ENCODE results near the gene TFF3.

DNA sequence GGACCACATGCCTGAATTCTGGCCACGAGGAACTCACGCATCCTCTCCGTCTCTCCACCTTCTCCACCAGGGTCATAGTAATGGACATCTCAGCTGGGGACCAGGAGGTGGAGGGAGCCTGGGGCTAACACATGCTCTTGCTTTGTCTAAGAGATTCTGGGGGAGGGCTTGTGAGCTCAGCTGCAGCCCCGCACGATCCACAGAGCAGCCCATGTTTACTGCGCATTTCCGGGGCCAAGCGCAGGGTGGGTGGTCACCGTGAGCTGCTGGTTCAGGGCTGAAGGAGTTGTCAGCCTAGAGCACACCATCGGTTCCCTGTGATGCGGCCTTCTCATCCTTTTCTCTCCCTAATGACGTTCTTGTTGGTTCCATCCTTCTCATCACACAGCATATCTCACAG lies 43.1 kb upstream of the TFF3 start:
- TF ChIP-seq, protein P1, sequence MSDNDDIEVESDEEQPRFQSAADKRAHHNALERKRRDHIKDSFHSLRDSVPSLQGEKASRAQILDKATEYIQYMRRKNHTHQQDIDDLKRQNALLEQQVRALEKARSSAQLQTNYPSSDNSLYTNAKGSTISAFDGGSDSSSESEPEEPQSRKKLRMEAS (IDR thresholded peaks at IDR 0.05; ENCODE audit: low read depth, low read length), result no peak
- TF ChIP-seq, protein P2, sequence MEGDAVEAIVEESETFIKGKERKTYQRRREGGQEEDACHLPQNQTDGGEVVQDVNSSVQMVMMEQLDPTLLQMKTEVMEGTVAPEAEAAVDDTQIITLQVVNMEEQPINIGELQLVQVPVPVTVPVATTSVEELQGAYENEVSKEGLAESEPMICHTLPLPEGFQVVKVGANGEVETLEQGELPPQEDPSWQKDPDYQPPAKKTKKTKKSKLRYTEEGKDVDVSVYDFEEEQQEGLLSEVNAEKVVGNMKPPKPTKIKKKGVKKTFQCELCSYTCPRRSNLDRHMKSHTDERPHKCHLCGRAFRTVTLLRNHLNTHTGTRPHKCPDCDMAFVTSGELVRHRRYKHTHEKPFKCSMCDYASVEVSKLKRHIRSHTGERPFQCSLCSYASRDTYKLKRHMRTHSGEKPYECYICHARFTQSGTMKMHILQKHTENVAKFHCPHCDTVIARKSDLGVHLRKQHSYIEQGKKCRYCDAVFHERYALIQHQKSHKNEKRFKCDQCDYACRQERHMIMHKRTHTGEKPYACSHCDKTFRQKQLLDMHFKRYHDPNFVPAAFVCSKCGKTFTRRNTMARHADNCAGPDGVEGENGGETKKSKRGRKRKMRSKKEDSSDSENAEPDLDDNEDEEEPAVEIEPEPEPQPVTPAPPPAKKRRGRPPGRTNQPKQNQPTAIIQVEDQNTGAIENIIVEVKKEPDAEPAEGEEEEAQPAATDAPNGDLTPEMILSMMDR (IDR thresholded peaks at IDR 0.05; ENCODE audit: low read depth, low read length), result no peak
- TF ChIP-seq POLR2A (IDR thresholded peaks at IDR 0.05; ENCODE audit: extremely low read depth, insufficient read length), result no peak
- no peak for TF ChIP-seq MYC (IDR thresholded peaks at IDR 0.05; ENCODE audit: low read depth, low read length)
